Measurements from ENCODE around the gene ITGA1. TPM values are rescaled to one million over a fixed set of nuclear protein-coding genes. Genes with fewer than 3 reads are reported as not detected.

Gene ITGA1
- total and polyA plus RNA-seq, 2 of the 8 experiments (the other 6 are each of a cell fraction or from before 2014, with no cell fraction given): 2.3 to 9.0 TPM

- Histone ChIP-seq H3K27ac (ENCODE audit: low read depth, low read length) (no peak overlapping the region), H4K20me1 (replicated peaks in 1 of 2; ENCODE audit: control insufficient read depth in 1 of 2, insufficient read depth in 2 of 2, low read length in 2 of 2) (no peaks in the 10 kb centered on the region), H2BK15ac (ENCODE audit: low read length) (no peak overlapping the region), H3K23ac (ENCODE audit: insufficient read length) (no peak overlapping the region), H3K56ac (replicated peaks; ENCODE audit: insufficient read length, low read depth, low read length) (no peak overlapping the region), H3K9me3 (ENCODE audit: insufficient read depth in 2 of 2, low read depth in 1 of 2, low read length in 1 of 2) (no peaks in the 10 kb centered on the region), H3K4me1 (replicated peaks in 1 of 4; ENCODE audit: control insufficient read depth in 3 of 4, insufficient read depth in 4 of 4, low read length in 3 of 4) (peaks cover 0 to 3% (median 0%) of the 10 kb centered on the region in 4 experiments; a peak in 1 of 7 replicates), H2BK12ac (ENCODE audit: low read depth, low read length) (no peak overlapping the region), H3K9ac (replicated peaks in 1 of 4; ENCODE audit: extremely low read depth in 1 of 4, low read depth in 3 of 4, low read length in 3 of 4) (no peak overlapping the region), H2BK20ac (ENCODE audit: low read length) (no peak overlapping the region), H3K18ac (ENCODE audit: extremely low read depth, low read length) (no peak overlapping the region), H4K5ac (ENCODE audit: insufficient read length, low read depth, low read length) (no peak overlapping the region), H3K4ac (replicated peaks; ENCODE audit: insufficient read length, low read depth, low read length) (no peak overlapping the region), H2BK5ac (ENCODE audit: low read depth, low read length) (no peak overlapping the region), H2AK5ac (ENCODE audit: low read depth, low read length) (no peak overlapping the region), H3K4me3 (ENCODE audit: extremely low read depth in 1 of 4, insufficient read depth in 2 of 4, low read depth in 3 of 4, low read length in 4 of 4) (no peak overlapping the region), H3K4me2 (ENCODE audit: insufficient read depth in 1 of 2, low read depth in 2 of 2, low read length in 2 of 2) (no peak overlapping the region), H3K14ac (ENCODE audit: insufficient read length) (no peak overlapping the region), H3K23me2 (ENCODE audit: low read depth, low read length) (no peaks in the 10 kb centered on the region), H3K36me3 (ENCODE audit: control insufficient read depth in 2 of 4, insufficient read depth in 4 of 4, low read length in 3 of 4) (no peaks in the 10 kb centered on the region), H3K79me2 (ENCODE audit: control insufficient read depth in 1 of 2, insufficient read depth in 2 of 2, low read length in 2 of 2) (no peaks in the 10 kb centered on the region), H3K79me1 (ENCODE audit: low read depth, low read length) (no peaks in the 10 kb centered on the region), H4K91ac (replicated peaks; ENCODE audit: insufficient read length, low read length) (no peak overlapping the region), H3K27me3 (replicated peaks in 1 of 4; ENCODE audit: control insufficient read depth in 3 of 4, extremely low read depth in 1 of 4, insufficient read depth in 3 of 4, low read length in 3 of 4) (no peaks in the 10 kb centered on the region), H4K8ac (ENCODE audit: extremely low read depth, insufficient read depth, low read length) (no peak overlapping the region), H2AFZ (ENCODE audit: low read length) (no peak overlapping the region), H2BK120ac (replicated peaks; ENCODE audit: low read depth, low read length) (no peak overlapping the region)
- ChIA-PET POLR2A (ENCODE audit: partially characterized antibody) (no interaction called here), CTCF (ENCODE audit: partially characterized antibody) (no interaction called here)
- DNase-seq (ENCODE audit: low read depth in 1 of 2, low spot score in 2 of 2): no peak
- no peak for TF ChIP-seq EZH2 (IDR thresholded peaks at IDR 0.05; ENCODE audit: low read depth, low read length, severe bottlenecking)
- TF ChIP-seq CBX5 (IDR thresholded peaks at IDR 0.05; ENCODE audit: low read depth, low read length): no peak
- TF ChIP-seq TCF12 (IDR thresholded peaks at IDR 0.05; ENCODE audit: low read depth, low read length): no peak
- no peak for FAIRE-seq
- WGBS, 2 experiments (ENCODE audit: extremely low coverage in 1 of 2, insufficient coverage in 1 of 2, insufficient read length in 1 of 2, insufficient replicate concordance in 2 of 2, low coverage in 1 of 2, low lambda C conversion rate in 2 of 2, missing lambda C conversion rate in 1 of 2): 91% methylated on average over 4 of the region's 4 CpGs; no CpG with 5 or more reads in 1 of the 2 experiments
These were observed 10.5 kb upstream of the ITGA1 start for GRCh38 chr5:52777186-52777585.
